ENCODE data around the gene TSPYL6.
"Not testable (repeated sequence)": the region's sequence is repeated elsewhere in the genome, so short reads cannot be mapped to it uniquely, and the experiment has no call there.

Gene TSPYL6

GRCh38 chr2:54271189-54271588 is 15.2 kb upstream of the TSPYL6 start:
- no peaks in the 10 kb centered on the region for H3K9me3 ChIP-seq (ENCODE audit: control insufficient read depth, insufficient read depth, low read length)
- H3K9ac ChIP-seq (ENCODE audit: low read depth, low read length): no peak overlapping the region
- no peaks in the 10 kb centered on the region for H3K4me1 ChIP-seq (ENCODE audit: insufficient read depth, low read length)
- H3K36me3 ChIP-seq (ENCODE audit: insufficient read depth, low read length): no peaks in the 10 kb centered on the region

GRCh38 chr2:54267577-54267976 is 11.5 kb upstream of the TSPYL6 start:
- Histone ChIP-seq H3K36me3 (ENCODE audit: insufficient read depth, low read length) (no peaks in the 10 kb centered on the region), H3K9me3 (ENCODE audit: control insufficient read depth, insufficient read depth, low read length) (no peaks in the 10 kb centered on the region), H3K4me1 (ENCODE audit: insufficient read depth, low read length) (no peaks in the 10 kb centered on the region), H3K9ac (ENCODE audit: low read depth, low read length) (no peak overlapping the region)

- not testable (repeated sequence) for H3K9ac ChIP-seq (ENCODE audit: low read depth, low read length); H3K4me1 ChIP-seq (ENCODE audit: insufficient read depth, low read length); H3K9me3 ChIP-seq (ENCODE audit: control insufficient read depth, insufficient read depth, low read length); H3K36me3 ChIP-seq (ENCODE audit: insufficient read depth, low read length)
Observed at GRCh38 chr2:54265081-54265480, 9.1 kb upstream of the TSPYL6 start.

- Histone ChIP-seq H3K4me1 (ENCODE audit: insufficient read depth, low read length) (no peaks in the 10 kb centered on the region), H3K36me3 (ENCODE audit: insufficient read depth, low read length) (no peaks in the 10 kb centered on the region), H3K9ac (ENCODE audit: low read depth, low read length) (no peak overlapping the region), H3K9me3 (ENCODE audit: control insufficient read depth, insufficient read depth, low read length) (no peaks in the 10 kb centered on the region)
Observed at GRCh38 chr2:54262015-54262765, 6.2 kb upstream of the TSPYL6 start.

- Histone ChIP-seq H3K4me1 (ENCODE audit: insufficient read depth, low read length) (no peaks in the 10 kb centered on the region), H3K9me3 (ENCODE audit: control insufficient read depth, insufficient read depth, low read length) (no peaks in the 10 kb centered on the region), H3K36me3 (ENCODE audit: insufficient read depth, low read length) (no peaks in the 10 kb centered on the region), H3K9ac (ENCODE audit: low read depth, low read length) (no peak overlapping the region)
Observed at GRCh38 chr2:54261537-54261936, 5.5 kb upstream of the TSPYL6 start.

- Histone ChIP-seq H3K9ac (ENCODE audit: low read depth, low read length) (no peak overlapping the region), H3K9me3 (ENCODE audit: control insufficient read depth, insufficient read depth, low read length) (no peaks in the 10 kb centered on the region), H3K4me1 (ENCODE audit: insufficient read depth, low read length) (no peaks in the 10 kb centered on the region), H3K36me3 (ENCODE audit: insufficient read depth, low read length) (no peaks in the 10 kb centered on the region)
Observed at GRCh38 chr2:54260241-54260595, 4.2 kb upstream of the TSPYL6 start.

GRCh38 chr2:54259413-54260240 is 3.6 kb upstream of the TSPYL6 start:
- Histone ChIP-seq H3K4me1 (ENCODE audit: insufficient read depth, low read length) (no peaks in the 10 kb centered on the region), H3K9me3 (ENCODE audit: control insufficient read depth, insufficient read depth, low read length) (no peaks in the 10 kb centered on the region)

GRCh38 chr2:54258166-54258565 is 2.1 kb upstream of the TSPYL6 start:
- Histone ChIP-seq H3K9ac (ENCODE audit: low read depth, low read length) (no peak overlapping the region), H3K4me1 (ENCODE audit: insufficient read depth, low read length) (no peaks in the 10 kb centered on the region), H3K9me3 (ENCODE audit: control insufficient read depth, insufficient read depth, low read length) (no peaks in the 10 kb centered on the region), H3K36me3 (ENCODE audit: insufficient read depth, low read length) (no peaks in the 10 kb centered on the region)

More at GRCh38 chr2:54259413-54260240, 3.6 kb upstream of the TSPYL6 start:
- H3K9ac ChIP-seq (ENCODE audit: low read depth, low read length): no peak overlapping the region
- no peaks in the 10 kb centered on the region for H3K36me3 ChIP-seq (ENCODE audit: insufficient read depth, low read length)

GRCh38 chr2:54255230-54256090 is 569 bp downstream of the TSPYL6 start:
- Histone ChIP-seq H3K9me3 (ENCODE audit: control insufficient read depth, insufficient read depth, low read length) (no peaks in the 10 kb centered on the region), H3K36me3 (ENCODE audit: insufficient read depth, low read length) (no peaks in the 10 kb centered on the region), H3K4me1 (ENCODE audit: insufficient read depth, low read length) (no peaks in the 10 kb centered on the region), H3K9ac (ENCODE audit: low read depth, low read length) (no peak overlapping the region)

- no peaks in the 10 kb centered on the region for H3K9me3 ChIP-seq (ENCODE audit: control insufficient read depth, insufficient read depth, low read length)
Observed at GRCh38 chr2:54254180-54254579, 1.8 kb downstream of the TSPYL6 start.

GRCh38 chr2:54249629-54250028 is 6.4 kb downstream of the TSPYL6 start:
- no peak overlapping the region for H3K9ac ChIP-seq (ENCODE audit: low read depth, low read length)
- H3K9me3 ChIP-seq (ENCODE audit: control insufficient read depth, insufficient read depth, low read length): no peaks in the 10 kb centered on the region
- no peaks in the 10 kb centered on the region for H3K36me3 ChIP-seq (ENCODE audit: insufficient read depth, low read length)
- H3K4me1 ChIP-seq (ENCODE audit: insufficient read depth, low read length): no peaks in the 10 kb centered on the region

More at GRCh38 chr2:54254180-54254579, 1.8 kb downstream of the TSPYL6 start:
- no peaks in the 10 kb centered on the region for H3K36me3 ChIP-seq (ENCODE audit: insufficient read depth, low read length)
- H3K9ac ChIP-seq (ENCODE audit: low read depth, low read length): no peak overlapping the region
- no peaks in the 10 kb centered on the region for H3K4me1 ChIP-seq (ENCODE audit: insufficient read depth, low read length)

- Histone ChIP-seq H3K4me1 (ENCODE audit: insufficient read depth, low read length) (no peaks in the 10 kb centered on the region), H3K36me3 (ENCODE audit: insufficient read depth, low read length) (no peaks in the 10 kb centered on the region), H3K9ac (ENCODE audit: low read depth, low read length) (no peak overlapping the region), H3K9me3 (ENCODE audit: control insufficient read depth, insufficient read depth, low read length) (no peaks in the 10 kb centered on the region)
Observed at GRCh38 chr2:54247115-54247514, 8.9 kb downstream of the TSPYL6 start.

- no peaks in the 10 kb centered on the region for H3K9me3 ChIP-seq (ENCODE audit: control insufficient read depth, insufficient read depth, low read length)
- no peaks in the 10 kb centered on the region for H3K36me3 ChIP-seq (ENCODE audit: insufficient read depth, low read length)
- H3K9ac ChIP-seq (ENCODE audit: low read depth, low read length): no peak overlapping the region
- H3K4me1 ChIP-seq (ENCODE audit: insufficient read depth, low read length): peaks cover 8% of the 10 kb centered on the region; the same call in 1 of the 2 replicates
Observed at GRCh38 chr2:54240515-54241469, 15.2 kb downstream of the TSPYL6 start.

Data from ES-I3 (cell line).